Coronary artery (tissue), 2 donors: Measurements from ENCODE around the gene RB1.

Source experiments
- DNase-seq: peaks from one replicate; pipeline ENCODE4 v3.0.0-alpha.2; 2017; ENCODE audit warnings: low spot score
- H3K27ac ChIP-seq, 2 donors: fragments of 200-600 bp; sonication (generic); one replicate each; pipeline ENCODE4 v1.5.1; 2016 to 2019
- H3K4me3 ChIP-seq: fragments of 200-600 bp; sonication (generic); 2 replicates; pipeline ENCODE4 v1.5.1; 2016; ENCODE audit warnings: mild to moderate bottlenecking, moderate library complexity
- TF ChIP-seq, protein P1 (sequence below): fragments of 200-600 bp; sonication (generic); IDR thresholded peaks from one replicate; pipeline ENCODE4 v1.5.1; 2019; ENCODE audit warnings: antibody characterized with exemption

The RB1 gene

DNA sequence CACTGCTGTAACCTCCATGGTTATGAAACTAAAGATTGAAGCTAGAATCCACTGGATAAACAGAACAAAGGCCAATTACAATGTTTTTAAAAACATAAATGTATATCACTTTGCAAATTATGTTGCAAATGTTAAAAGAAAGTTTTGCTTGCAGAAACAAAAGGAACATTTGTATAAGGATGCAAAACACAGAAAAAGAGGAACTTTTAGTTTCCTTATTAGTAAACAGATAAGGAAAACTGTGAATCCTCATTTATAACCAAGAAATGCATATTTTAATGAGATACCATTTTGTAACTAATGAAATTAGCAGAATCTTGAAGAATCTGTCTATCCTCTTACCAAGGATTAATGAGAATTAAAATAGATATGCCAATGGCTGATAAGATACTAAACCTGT lies 77.0 kb downstream of the RB1 start:
- TF ChIP-seq, protein P1, sequence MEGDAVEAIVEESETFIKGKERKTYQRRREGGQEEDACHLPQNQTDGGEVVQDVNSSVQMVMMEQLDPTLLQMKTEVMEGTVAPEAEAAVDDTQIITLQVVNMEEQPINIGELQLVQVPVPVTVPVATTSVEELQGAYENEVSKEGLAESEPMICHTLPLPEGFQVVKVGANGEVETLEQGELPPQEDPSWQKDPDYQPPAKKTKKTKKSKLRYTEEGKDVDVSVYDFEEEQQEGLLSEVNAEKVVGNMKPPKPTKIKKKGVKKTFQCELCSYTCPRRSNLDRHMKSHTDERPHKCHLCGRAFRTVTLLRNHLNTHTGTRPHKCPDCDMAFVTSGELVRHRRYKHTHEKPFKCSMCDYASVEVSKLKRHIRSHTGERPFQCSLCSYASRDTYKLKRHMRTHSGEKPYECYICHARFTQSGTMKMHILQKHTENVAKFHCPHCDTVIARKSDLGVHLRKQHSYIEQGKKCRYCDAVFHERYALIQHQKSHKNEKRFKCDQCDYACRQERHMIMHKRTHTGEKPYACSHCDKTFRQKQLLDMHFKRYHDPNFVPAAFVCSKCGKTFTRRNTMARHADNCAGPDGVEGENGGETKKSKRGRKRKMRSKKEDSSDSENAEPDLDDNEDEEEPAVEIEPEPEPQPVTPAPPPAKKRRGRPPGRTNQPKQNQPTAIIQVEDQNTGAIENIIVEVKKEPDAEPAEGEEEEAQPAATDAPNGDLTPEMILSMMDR = no peak
- no peak overlapping the region for H3K27ac ChIP-seq
- DNase-seq = no peak
- no peak overlapping the region for H3K4me3 ChIP-seq

GRCh38 chr13:48383384-48383783 lies 79.8 kb downstream of the RB1 start:
- Histone ChIP-seq H3K27ac (no peak overlapping the region), H3K4me3 (no peak overlapping the region)
- DNase-seq = no peak
- TF ChIP-seq, protein P1 = no peak

GRCh38 chr13:48386816-48387215 lies 83.3 kb downstream of the RB1 start:
- H3K4me3 ChIP-seq = no peak overlapping the region
- no peak overlapping the region for H3K27ac ChIP-seq
- no peak for DNase-seq
- TF ChIP-seq, protein P1 = no peak

DNA sequence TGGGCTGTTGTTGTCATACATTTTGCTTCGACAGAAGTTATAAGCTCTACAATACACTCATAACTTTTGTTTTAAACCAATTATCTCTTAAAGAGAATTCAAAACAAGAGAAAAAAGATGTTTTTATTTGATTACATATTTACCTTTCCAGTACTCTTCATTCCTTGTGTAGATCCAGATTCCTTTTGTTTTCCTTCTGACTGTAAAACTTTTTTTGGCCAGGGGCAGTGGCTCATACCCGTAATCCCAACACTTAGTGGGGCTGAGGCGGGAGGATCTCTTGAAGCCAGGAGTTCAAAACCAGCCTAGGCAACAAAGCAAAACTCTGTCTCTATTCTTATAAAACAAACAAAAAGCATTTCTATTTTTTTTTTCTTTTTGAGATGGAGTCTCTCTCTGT lies 87.7 kb downstream of the RB1 start:
- TF ChIP-seq, protein P1 = no peak
- DNase-seq = no peak
- no peak overlapping the region for H3K4me3 ChIP-seq
- no peak overlapping the region for H3K27ac ChIP-seq

DNA sequence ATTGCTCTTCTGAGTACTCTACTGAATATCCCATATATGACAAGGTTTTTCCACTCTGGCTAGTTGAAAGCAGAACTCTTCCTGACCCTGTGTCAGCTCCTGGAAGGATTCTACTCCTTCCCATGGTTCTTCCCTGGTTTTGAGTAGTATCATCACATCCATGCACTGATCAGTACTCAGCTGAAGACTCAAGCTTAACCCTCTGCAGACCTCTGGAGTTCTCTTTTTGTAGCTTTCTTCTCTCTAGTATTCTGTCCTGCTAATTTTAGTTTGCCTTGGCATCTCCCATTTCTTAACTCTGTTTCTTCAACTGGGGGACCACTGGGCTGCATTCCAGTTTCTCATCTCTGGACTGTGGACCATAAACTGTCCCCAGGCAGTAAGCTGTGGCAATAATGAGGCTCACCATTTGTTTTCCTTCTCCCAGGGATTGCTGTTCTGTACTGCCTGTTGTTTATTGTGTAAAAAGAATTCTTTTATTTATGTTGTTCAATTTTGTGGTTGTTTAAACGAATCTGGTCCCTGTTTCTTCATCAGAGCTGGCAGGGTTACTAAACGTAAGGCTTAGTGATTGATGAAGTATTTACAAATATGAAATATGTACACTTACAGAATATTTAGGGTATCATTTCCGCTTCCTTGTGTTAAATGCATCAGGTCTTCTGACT lies 89.6 kb downstream of the RB1 start:
- Histone ChIP-seq H3K4me3 (no peak overlapping the region), H3K27ac (no peak overlapping the region)
- TF ChIP-seq, protein P1 = no peak
- DNase-seq = no peak

DNA sequence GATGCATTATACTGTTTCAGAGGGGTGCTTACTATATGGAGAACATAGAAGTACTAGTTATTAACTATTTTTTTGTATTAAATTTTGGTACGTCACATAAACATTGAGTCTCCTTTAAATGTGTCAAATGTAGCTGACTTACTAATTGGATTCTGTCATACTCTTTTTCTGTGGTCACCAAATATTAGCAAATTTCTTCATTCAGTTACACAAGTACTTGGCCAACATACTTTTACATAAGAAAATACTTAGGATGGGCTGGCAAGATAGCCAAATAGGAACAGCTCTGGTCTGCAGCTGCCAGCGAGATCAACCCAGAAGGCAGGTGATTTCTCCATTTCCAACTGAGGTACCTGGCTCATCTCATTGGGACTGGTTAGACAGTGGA lies 90.1 kb downstream of the RB1 start:
- H3K27ac ChIP-seq = no peak overlapping the region
- no peak for DNase-seq
- TF ChIP-seq, protein P1 = no peak
- no peak overlapping the region for H3K4me3 ChIP-seq

- no peak for DNase-seq
- no peak overlapping the region for H3K4me3 ChIP-seq
- peak overlapping the region in 1 of 2 donors; percentile 30 for H3K27ac ChIP-seq
- TF ChIP-seq, protein P1 = no peak
These were observed 94.2 kb downstream of the RB1 start for GRCh38 chr13:48397744-48398143.
